Endothelial cell of umbilical vein (primary cell): ENCODE data around the gene SLC22A3. TPM values are rescaled to one million over a fixed set of nuclear protein-coding genes. Genes with fewer than 3 reads are reported as not detected.

Experiments
- BruUV-seq: library from RNA; stranded (reverse); fragments of 400-500 nt; replicated peaks from 2 replicates; lab custom pipeline; 2021; lab: Mats Ljungman, UMichigan
- CTCF ChIA-PET: fragments of 300-600, 350-600 bp; sonication (Branson Sonifier 250); formaldehyde crosslinking; loops from one replicate; lab custom pipeline; 2021; ENCODE audit warnings: antibody characterized with exemption, inconsistent platforms; lab: Charles Lee
- POLR2A ChIA-PET: fragments of 300-600, 350-600 bp; sonication (Branson Sonifier 250); formaldehyde crosslinking; loops from one replicate; lab custom pipeline; 2021; ENCODE audit warnings: antibody characterized with exemption, inconsistent platforms; lab: Charles Lee
- DNase-seq: peaks from one replicate; pipeline ENCODE4 v3.0.0-alpha.2; 2011; ENCODE audit warnings: low read depth, low spot score
- FAIRE-seq: peaks from 2 replicates; lab custom pipeline; 2011; peaks lifted over from hg19 to GRCh38; lab: Jason Lieb, UNC
- H2AFZ ChIP-seq: 2 replicates; pipeline ENCODE4 v1.6.0; 2012; ENCODE audit warnings: low read depth, low read length, control low read depth, inconsistent platforms
- H3K27ac ChIP-seq: 2 replicates; pipeline ENCODE4 v1.5.1; 2011; ENCODE audit warnings: low read depth, mild to moderate bottlenecking, control low read depth, low read length, moderate library complexity; ENCODE audit not compliant: insufficient read depth
- H3K27me3 ChIP-seq, 2 experiments: 2 replicates each; pipeline versions ENCODE4 v1.6.0 to v1.6.1; 2011; ENCODE audit warnings: low read length in 2 of 2, mixed read lengths in 1 of 2; ENCODE audit not compliant: control insufficient read depth in 2 of 2, insufficient read depth in 2 of 2
- H3K36me3 ChIP-seq, 2 experiments: 2 replicates in 1 of 2; 3 replicates in 1 of 2; pipeline ENCODE4 v1.5.1; 2011; ENCODE audit warnings: low read length in 2 of 2, mild to moderate bottlenecking in 1 of 2, moderate library complexity in 1 of 2; ENCODE audit not compliant: control insufficient read depth in 2 of 2, insufficient read depth in 2 of 2; ENCODE audit errors: extremely low read depth in 1 of 2
- H3K4me1 ChIP-seq: 3 replicates; pipeline ENCODE4 v1.5.1; 2011; ENCODE audit warnings: mild to moderate bottlenecking, low read length; ENCODE audit not compliant: control insufficient read depth, insufficient read depth; ENCODE audit errors: extremely low read depth
- H3K4me2 ChIP-seq: 2 replicates; pipeline ENCODE4 v1.6.1; 2011; ENCODE audit warnings: low read length, control low read depth, mixed read lengths; ENCODE audit not compliant: insufficient read depth
- H3K4me3 ChIP-seq, 3 experiments: fragments of 200-600 bp in 1 of 3; sonication (generic), shearing (Covaris generic) in 1 of 3; replicated peaks in 1 of 3; 2 replicates each; pipeline ENCODE4 v1.5.1; 2011 to 2016; ENCODE audit warnings: control low read depth in 3 of 3, low read length in 3 of 3, mild to moderate bottlenecking in 2 of 3, inconsistent platforms in 1 of 3, low read depth in 1 of 3, moderate library complexity in 1 of 3; ENCODE audit not compliant: insufficient read depth in 1 of 3
- H3K79me2 ChIP-seq: 2 replicates; pipeline ENCODE4 v1.6.0; 2012; ENCODE audit warnings: low read length, inconsistent platforms; ENCODE audit not compliant: control insufficient read depth, insufficient read depth
- H3K9ac ChIP-seq: replicated peaks from 2 replicates; pipeline ENCODE3; 2011; ENCODE audit warnings: low read length, control low read depth; ENCODE audit not compliant: insufficient read depth; ENCODE audit errors: extremely low read depth
- H3K9me1 ChIP-seq: replicated peaks from 3 replicates; pipeline ENCODE4 v1.6.0; 2011; ENCODE audit warnings: mild to moderate bottlenecking, low read length; ENCODE audit not compliant: control insufficient read depth, insufficient read depth; ENCODE audit errors: extremely low read depth
- H3K9me3 ChIP-seq: replicated peaks from 2 replicates; pipeline ENCODE4 v1.5.1; 2012; ENCODE audit warnings: low read length, inconsistent platforms; ENCODE audit not compliant: control insufficient read depth, insufficient read depth
- H4K20me1 ChIP-seq: replicated peaks from 2 replicates; pipeline ENCODE3; 2011; ENCODE audit warnings: mild to moderate bottlenecking, low read length; ENCODE audit not compliant: control insufficient read depth, insufficient read depth; ENCODE audit errors: extremely low read depth
- CTCF ChIP-seq, 2 donors: IDR thresholded peaks; 1 replicate in 1 of 2; 2 replicates in 1 of 2; pipeline ENCODE4 v1.5.1; 2011; ENCODE audit warnings: low read length in 2 of 2, mild to moderate bottlenecking in 2 of 2, moderate library complexity in 2 of 2, control low read depth in 1 of 2, inconsistent platforms in 1 of 2, low read depth in 1 of 2; ENCODE audit not compliant: insufficient read depth in 1 of 2; ENCODE audit errors: extremely low read depth in 1 of 2
- EZH2 ChIP-seq: IDR thresholded peaks from 2 replicates; pipeline ENCODE4 v1.6.1; 2012; ENCODE audit warnings: borderline replicate concordance, low read depth, mild to moderate bottlenecking, moderate library complexity, low read length, inconsistent platforms; ENCODE audit not compliant: severe bottlenecking
- FOS ChIP-seq: IDR thresholded peaks from 2 replicates; pipeline ENCODE4 v1.6.1; 2011; ENCODE audit warnings: mild to moderate bottlenecking, low read length, moderate library complexity, borderline replicate concordance; ENCODE audit not compliant: insufficient read depth
- GATA2 ChIP-seq: IDR thresholded peaks from 2 replicates; pipeline ENCODE4 v1.7.0; 2011; ENCODE audit warnings: low read depth, mild to moderate bottlenecking, moderate library complexity, mixed read lengths, low read length; ENCODE audit not compliant: insufficient read length, insufficient read depth
- JUN ChIP-seq: IDR thresholded peaks from 2 replicates; pipeline ENCODE4 v1.6.1; 2011; ENCODE audit warnings: borderline replicate concordance, low read depth; ENCODE audit not compliant: insufficient read length, insufficient read depth
- MAX ChIP-seq: IDR thresholded peaks from 2 replicates; pipeline ENCODE4 v1.6.1; 2011; ENCODE audit not compliant: insufficient read depth, insufficient read length
- MYC ChIP-seq: IDR thresholded peaks from one replicate; pipeline ENCODE4 v1.6.1; 2011; ENCODE audit warnings: mild to moderate bottlenecking, low read depth, low read length
- POLR2A ChIP-seq: IDR thresholded peaks from 2 replicates; pipeline ENCODE4 v1.6.1; 2012; ENCODE audit warnings: low read depth, mild to moderate bottlenecking, control low read depth, low read length
- POLR2AphosphoS5 ChIP-seq: IDR thresholded peaks from 2 replicates; pipeline ENCODE4 v1.6.1; 2012; ENCODE audit warnings: low read depth, mild to moderate bottlenecking, control low read depth, low read length, moderate library complexity; ENCODE audit not compliant: insufficient read depth
- dilution Hi-C: fragments of 300-500 bp; cut with MboI; formaldehyde crosslinking; loops from one replicate; pipeline ENCODE4 v1.15.0; 2019; ENCODE audit warnings: low sequenced_read_pairs; ENCODE audit not compliant: extremely low pct_ligation_motif_present
- intact Hi-C: fragments of 100-400 bp; cut with micrococcal nuclease; formaldehyde crosslinking; loops from one replicate; pipeline ENCODE4 v1.10.0; 2022
- polyA plus RNA-seq, 4 experiments: library from polyadenylated mRNA; depleted of rRNA in 3 of 4; stranded (reverse) in 3 of 4; unstranded in 1 of 4; fragments of >200 nt; gene quantifications; 2 replicates each; pipeline versions ENCODE4 v1.2.1 to v1.2.3, GENCODE V29; 2011 to 2012; ENCODE audit warnings: missing spikeins in 1 of 4
- total RNA-seq: library from RNA; stranded (reverse); gene quantifications from 2 replicates; pipeline ENCODE4 v1.2.3, GENCODE V29; 2021

The SLC22A3 gene
- total and polyA plus RNA-seq, 2 donors (not counting 3 experiments of a cell fraction or from before 2014, with no cell fraction given) = not detected

- TF ChIP-seq MYC = no peak
- TF ChIP-seq GATA2 = no peak
- no peaks in the 10 kb centered on the region for H3K9me3 ChIP-seq
- no peaks in the 10 kb centered on the region for H3K79me2 ChIP-seq
- H3K9me1 ChIP-seq = no peaks in the 10 kb centered on the region
- CTCF ChIA-PET = no interaction called here
- H3K9ac ChIP-seq = no peak overlapping the region
- H4K20me1 ChIP-seq = no peaks in the 10 kb centered on the region
- no peaks in the 10 kb centered on the region for H3K36me3 ChIP-seq
- H2AFZ ChIP-seq = no peak overlapping the region
- H3K27ac ChIP-seq = no peak overlapping the region
- H3K4me1 ChIP-seq = peaks cover 8% of the 10 kb centered on the region
- FAIRE-seq (peak; percentile 18), DNase-seq (no peak)
- intact Hi-C loops = no loop called here
- POLR2A ChIA-PET = no interaction called here
- dilution Hi-C loops = no loop called here
- no TSS peak for BruUV-seq
- no peak overlapping the region for H3K4me2 ChIP-seq
- H3K4me3 ChIP-seq = no peak overlapping the region
- H3K27me3 ChIP-seq = no peaks in the 10 kb centered on the region
These were observed 113.5 kb downstream of the SLC22A3 start for GRCh38 chr6:160461641-160462040.

GRCh38 chr6:160462116-160462515 lies 113.9 kb downstream of the SLC22A3 start:
- H3K79me2 ChIP-seq = no peaks in the 10 kb centered on the region
- H3K36me3 ChIP-seq = no peaks in the 10 kb centered on the region
- no peak overlapping the region for H3K27ac ChIP-seq
- TF ChIP-seq EZH2 (no peak), MYC (no peak), CTCF (IDR thresholded peaks at IDR 0.05; ENCODE audit: extremely low read depth in 1 of 2, insufficient read depth in 1 of 2, low read depth in 1 of 2, low read length in 2 of 2) (no peak), FOS (no peak), POLR2A (no peak), POLR2AphosphoS5 (no peak), MAX (no peak), JUN (no peak)
- H4K20me1 ChIP-seq = no peaks in the 10 kb centered on the region
- dilution Hi-C loops (no loop called here), intact Hi-C loops (no loop called here)
- BruUV-seq = no TSS peak
- peak; percentile 5 for DNase-seq
- no peaks in the 10 kb centered on the region for H3K9me1 ChIP-seq
- H2AFZ ChIP-seq = no peak overlapping the region
- peaks cover 8% of the 10 kb centered on the region for H3K4me1 ChIP-seq
- no peak for FAIRE-seq
- no peak overlapping the region for H3K9ac ChIP-seq
- H3K4me3 ChIP-seq = no peak overlapping the region
- POLR2A ChIA-PET = no interaction called here
- no peaks in the 10 kb centered on the region for H3K27me3 ChIP-seq
- H3K4me2 ChIP-seq = peak overlapping the region; percentile 16
- no peaks in the 10 kb centered on the region for H3K9me3 ChIP-seq
- CTCF ChIA-PET = interaction anchor here (1.2 kb wide), 1 partner anchor 72 kb away, joined by 5 read pairs; no protein-coding TSS in a partner anchor
